Trophoblast cell (in vitro differentiated cells and primary cell): ENCODE data around the gene SLC35E2B.

Experiments
- DNase-seq, 2 donors: peaks; one replicate each; pipeline ENCODE4 v3.0.0-alpha.2; 2016
- H2AFZ ChIP-seq: 2 replicates; pipeline ENCODE4 v1.6.1; 2013; ENCODE audit warnings: low read length, moderate library complexity, mild to moderate bottlenecking; ENCODE audit not compliant: insufficient read depth, poor library complexity
- H2AK5ac ChIP-seq: 2 replicates; pipeline ENCODE4 v1.6.1; 2013; ENCODE audit warnings: mild to moderate bottlenecking, low read length
- H2BK120ac ChIP-seq: 2 replicates; pipeline ENCODE4 v1.6.1; 2013; ENCODE audit warnings: low read length, mild to moderate bottlenecking, moderate library complexity; ENCODE audit not compliant: insufficient read depth, poor library complexity
- H2BK12ac ChIP-seq: 2 replicates; pipeline ENCODE4 v1.6.1; 2013; ENCODE audit warnings: mild to moderate bottlenecking, low read length, moderate library complexity
- H2BK5ac ChIP-seq: 2 replicates; pipeline ENCODE4 v1.6.1; 2013; ENCODE audit warnings: low read length, low read depth, moderate library complexity, mild to moderate bottlenecking; ENCODE audit not compliant: poor library complexity
- H3K14ac ChIP-seq: 2 replicates; pipeline ENCODE4 v1.6.1; 2013; ENCODE audit warnings: mild to moderate bottlenecking, low read length
- H3K18ac ChIP-seq: 2 replicates; pipeline ENCODE4 v1.6.1; 2013; ENCODE audit warnings: mild to moderate bottlenecking, low read length
- H3K23ac ChIP-seq: 2 replicates; pipeline ENCODE4 v1.6.1; 2013; ENCODE audit warnings: low read length
- H3K27ac ChIP-seq: 2 replicates; pipeline ENCODE4 v1.5.1; 2013; ENCODE audit warnings: low read depth, mild to moderate bottlenecking, inconsistent platforms, low read length, moderate library complexity
- H3K27me3 ChIP-seq: 2 replicates; pipeline ENCODE4 v1.6.1; 2013; ENCODE audit warnings: inconsistent platforms, mild to moderate bottlenecking, low read length, moderate library complexity; ENCODE audit not compliant: insufficient read depth
- H3K36me3 ChIP-seq, 2 experiments: 1 replicate in 1 of 2; 2 replicates in 1 of 2; pipeline ENCODE4 v1.6.1; 2013; ENCODE audit warnings: low read length in 2 of 2, mild to moderate bottlenecking in 2 of 2, moderate library complexity in 1 of 2; ENCODE audit not compliant: insufficient read depth in 2 of 2, control insufficient read depth in 1 of 2
- H3K4ac ChIP-seq: 2 replicates; pipeline ENCODE4 v1.6.1; 2013; ENCODE audit warnings: low read depth, mild to moderate bottlenecking, low read length, moderate library complexity
- H3K4me1 ChIP-seq, 2 experiments: 1 replicate in 1 of 2; 2 replicates in 1 of 2; pipeline ENCODE4 v1.6.1; 2013; ENCODE audit warnings: low read length in 2 of 2, mild to moderate bottlenecking in 2 of 2, moderate library complexity in 1 of 2; ENCODE audit not compliant: insufficient read depth in 2 of 2, control insufficient read depth in 1 of 2
- H3K4me2 ChIP-seq: 2 replicates; pipeline ENCODE4 v1.6.1; 2013; ENCODE audit warnings: inconsistent platforms, mild to moderate bottlenecking, low read length, moderate library complexity
- H3K4me3 ChIP-seq: 2 replicates; pipeline ENCODE4 v1.5.1; 2013; ENCODE audit warnings: mild to moderate bottlenecking, low read depth, low read length, inconsistent platforms
- H3K79me1 ChIP-seq: one replicate; pipeline ENCODE4 v1.6.1; 2013; ENCODE audit warnings: low read length
- H3K79me2 ChIP-seq: 2 replicates; pipeline ENCODE4 v1.6.1; 2013; ENCODE audit warnings: low read length, mild to moderate bottlenecking; ENCODE audit not compliant: control insufficient read depth, insufficient read depth, poor library complexity
- H3K9ac ChIP-seq: 2 replicates; pipeline ENCODE4 v1.6.1; 2013; ENCODE audit warnings: mild to moderate bottlenecking, low read length
- H3K9me3 ChIP-seq: 2 replicates; pipeline ENCODE4 v1.6.1; 2013; ENCODE audit warnings: low read depth, mild to moderate bottlenecking, control low read depth, inconsistent platforms, low read length; ENCODE audit not compliant: insufficient read depth
- H4K12ac ChIP-seq: 2 replicates; pipeline ENCODE4 v1.6.1; 2013; ENCODE audit warnings: low read depth, mild to moderate bottlenecking, low read length, moderate library complexity
- H4K8ac ChIP-seq: 2 replicates; pipeline ENCODE4 v1.6.1; 2013; ENCODE audit warnings: low read depth, mild to moderate bottlenecking, low read length, moderate library complexity
- H4K91ac ChIP-seq: one replicate; pipeline ENCODE4 v1.6.1; 2013; ENCODE audit warnings: low read depth, mild to moderate bottlenecking, low read length, moderate library complexity
- WGBS: extraction: QIAGEN DNeasy Blood & Tissue Kit; methylation state at CpG from one replicate; pipeline ENCODE4 v1.1.7; 2013; ENCODE audit warnings: missing lambda C conversion rate; ENCODE audit not compliant: insufficient read length, insufficient coverage; ENCODE audit errors: extremely low coverage; 5-methylcytosine and 5-hydroxymethylcytosine counted together

SLC35E2B gene

GRCh38 chr1:1670866-1671265 lies 21.7 kb downstream of the SLC35E2B start:
- H3K4me3 ChIP-seq, result no peak overlapping the region
- no peaks in the 10 kb centered on the region for H3K27me3 ChIP-seq
- H3K18ac ChIP-seq, result no peak overlapping the region
- DNase-seq, result no peak
- H3K79me1 ChIP-seq, result no peaks in the 10 kb centered on the region
- no peak overlapping the region for H3K9ac ChIP-seq
- H3K4ac ChIP-seq, result no peak overlapping the region
- H3K27ac ChIP-seq, result no peak overlapping the region
- H3K9me3 ChIP-seq, result peaks cover 2% of the 10 kb centered on the region
- H2AFZ ChIP-seq, result no peak overlapping the region
- no peak overlapping the region for H2BK120ac ChIP-seq
- H3K4me1 ChIP-seq, result no peaks in the 10 kb centered on the region
- peaks cover 46 to 51% of the 10 kb centered on the region in 2 experiments for H3K36me3 ChIP-seq
- no peak overlapping the region for H2BK5ac ChIP-seq
- no peak overlapping the region for H4K12ac ChIP-seq
- H2AK5ac ChIP-seq, result no peak overlapping the region
- no peak overlapping the region for H4K8ac ChIP-seq
- no peak overlapping the region for H4K91ac ChIP-seq
- WGBS, result no CpG with 5 or more reads among the region's 24 CpGs
- no peaks in the 10 kb centered on the region for H3K79me2 ChIP-seq
- H3K23ac ChIP-seq, result no peak overlapping the region
- no peak overlapping the region for H3K14ac ChIP-seq
- no peak overlapping the region for H2BK12ac ChIP-seq
- H3K4me2 ChIP-seq, result no peak overlapping the region

DNA sequence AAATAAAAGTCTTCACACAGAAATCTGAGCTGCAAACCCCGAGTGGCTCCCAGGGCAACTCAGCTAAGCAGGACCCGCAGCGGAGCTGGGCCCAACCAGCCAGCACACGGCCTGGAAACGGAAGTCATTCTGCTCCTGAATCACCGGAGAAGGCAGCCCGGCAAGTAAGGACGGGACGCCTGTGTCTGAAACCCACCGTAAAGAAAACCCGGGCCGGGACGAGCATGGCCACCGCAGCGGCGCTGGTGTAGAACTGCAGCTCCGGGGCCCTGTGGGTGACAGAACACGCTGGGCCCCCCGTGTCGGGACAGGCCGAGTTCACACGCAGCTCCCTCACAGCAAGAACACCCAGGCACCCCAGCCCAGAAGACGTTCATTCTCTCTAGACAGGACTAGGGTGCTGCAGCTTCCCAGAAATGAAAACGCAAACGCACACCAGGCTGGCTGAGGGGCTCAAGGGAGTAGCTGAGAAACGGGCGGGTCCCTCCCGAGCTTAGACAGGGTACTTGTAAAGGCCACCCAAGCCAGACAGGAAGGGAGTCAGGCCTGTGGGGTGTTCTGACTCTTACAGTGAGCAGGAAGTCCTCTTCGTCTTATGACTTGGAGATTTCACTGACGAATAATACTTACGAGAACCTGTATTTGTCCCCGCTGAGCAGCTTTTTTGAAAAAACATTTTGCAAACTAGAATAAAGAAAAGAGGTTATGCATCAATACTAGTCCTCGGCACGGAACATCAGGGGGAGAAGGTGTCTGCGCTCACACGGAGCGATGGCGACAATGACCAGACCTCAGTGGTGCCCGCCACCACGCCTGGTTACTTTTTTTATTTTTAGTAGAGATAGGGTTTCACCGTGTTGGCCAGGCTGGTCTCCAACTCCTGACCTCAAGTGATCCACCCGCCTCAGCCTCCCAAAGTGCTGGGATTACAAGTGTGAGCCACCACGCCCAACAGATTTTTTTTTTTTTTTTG lies 22.8 kb downstream of the SLC35E2B start:
- H3K79me2 ChIP-seq, result no peaks in the 10 kb centered on the region
- no peak overlapping the region for H3K23ac ChIP-seq
- peaks cover 55 to 58% of the 10 kb centered on the region in 2 experiments for H3K36me3 ChIP-seq
- WGBS, result no CpG with 5 or more reads among the region's 43 CpGs
- no peak overlapping the region for H2BK5ac ChIP-seq
- H3K9me3 ChIP-seq, result peaks cover 6% of the 10 kb centered on the region
- no peak overlapping the region for H3K4ac ChIP-seq
- H4K91ac ChIP-seq, result no peak overlapping the region
- no peaks in the 10 kb centered on the region for H3K27me3 ChIP-seq
- no peak overlapping the region for H2AFZ ChIP-seq
- H2BK120ac ChIP-seq, result no peak overlapping the region
- peak overlapping the region; percentile 47 for H3K4me3 ChIP-seq
- H3K79me1 ChIP-seq, result no peaks in the 10 kb centered on the region
- H3K4me1 ChIP-seq, result no peaks in the 10 kb centered on the region
- H3K18ac ChIP-seq, result no peak overlapping the region
- no peak overlapping the region for H3K9ac ChIP-seq
- no peak overlapping the region for H3K14ac ChIP-seq
- H3K27ac ChIP-seq, result no peak overlapping the region
- H2AK5ac ChIP-seq, result no peak overlapping the region
- no peak overlapping the region for H2BK12ac ChIP-seq
- DNase-seq, result no peak
- no peak overlapping the region for H3K4me2 ChIP-seq
- H4K8ac ChIP-seq, result no peak overlapping the region
- H4K12ac ChIP-seq, result no peak overlapping the region

- Histone ChIP-seq H3K79me1 (no peaks in the 10 kb centered on the region), H3K4me1 (no peaks in the 10 kb centered on the region), H2BK12ac (no peak overlapping the region), H3K9ac (no peak overlapping the region), H2BK5ac (no peak overlapping the region), H2AFZ (no peak overlapping the region), H3K18ac (no peak overlapping the region), H3K4ac (no peak overlapping the region), H3K36me3 (peaks cover 45 to 46% of the 10 kb centered on the region in 2 experiments), H3K4me2 (no peak overlapping the region), H4K91ac (no peak overlapping the region), H3K79me2 (no peaks in the 10 kb centered on the region), H4K8ac (no peak overlapping the region), H2AK5ac (no peak overlapping the region), H3K9me3 (peaks cover 6% of the 10 kb centered on the region), H2BK120ac (no peak overlapping the region), H3K27ac (no peak overlapping the region), H4K12ac (no peak overlapping the region), H3K14ac (no peak overlapping the region), H3K27me3 (no peaks in the 10 kb centered on the region), H3K23ac (no peak overlapping the region), H3K4me3 (no peak overlapping the region)
- DNase-seq, result no peak
- no CpG with 5 or more reads among the region's 15 CpGs for WGBS
These were observed 26.1 kb downstream of the SLC35E2B start for GRCh38 chr1:1666526-1666925.

DNA sequence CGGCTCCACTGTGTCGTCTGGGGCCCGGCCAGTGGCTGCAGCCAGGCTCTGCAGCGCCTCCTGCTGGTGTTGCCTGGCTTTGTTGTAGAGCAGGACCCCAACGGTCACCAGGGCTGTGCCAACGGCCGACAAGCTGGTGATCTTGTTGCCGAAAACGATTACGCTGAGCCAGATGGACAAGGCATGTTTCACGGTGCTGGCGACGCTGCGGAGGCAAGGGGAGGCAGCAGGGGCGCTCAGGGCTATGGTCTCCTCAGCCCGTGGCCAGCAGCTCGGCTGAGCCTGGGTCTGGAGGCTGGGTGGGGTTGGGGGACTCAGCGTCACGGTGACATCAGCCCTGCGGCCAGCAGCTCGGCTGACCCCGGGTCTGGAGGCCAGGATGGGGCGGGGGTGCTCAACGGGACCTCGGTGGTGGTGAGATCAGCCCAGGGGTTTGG lies 26.8 kb downstream of the SLC35E2B start:
- no peak overlapping the region for H4K12ac ChIP-seq
- H3K4me1 ChIP-seq, result no peaks in the 10 kb centered on the region
- WGBS, result no CpG with 5 or more reads among the region's 25 CpGs
- H3K23ac ChIP-seq, result no peak overlapping the region
- H3K27me3 ChIP-seq, result no peaks in the 10 kb centered on the region
- H3K27ac ChIP-seq, result no peak overlapping the region
- DNase-seq, result peak in 1 of 2 donors; percentile 5
- peaks cover 38 to 39% of the 10 kb centered on the region in 2 experiments for H3K36me3 ChIP-seq
- no peak overlapping the region for H3K9ac ChIP-seq
- H3K18ac ChIP-seq, result no peak overlapping the region
- H3K79me1 ChIP-seq, result no peaks in the 10 kb centered on the region
- H3K4ac ChIP-seq, result no peak overlapping the region
- no peak overlapping the region for H2BK120ac ChIP-seq
- no peak overlapping the region for H2BK5ac ChIP-seq
- H3K4me2 ChIP-seq, result no peak overlapping the region
- H3K9me3 ChIP-seq, result peaks cover 4% of the 10 kb centered on the region
- no peak overlapping the region for H3K4me3 ChIP-seq
- no peaks in the 10 kb centered on the region for H3K79me2 ChIP-seq
- no peak overlapping the region for H2AFZ ChIP-seq
- H2BK12ac ChIP-seq, result no peak overlapping the region
- H2AK5ac ChIP-seq, result no peak overlapping the region
- no peak overlapping the region for H4K8ac ChIP-seq
- H4K91ac ChIP-seq, result no peak overlapping the region
- H3K14ac ChIP-seq, result no peak overlapping the region
